Measurements from ENCODE around the gene GALK1. TPM values are rescaled to one million over a fixed set of nuclear protein-coding genes. Genes with fewer than 3 reads are reported as not detected.

Gene GALK1
- total and polyA plus RNA-seq, 9 of the 15 experiments (the other 6 are each of a cell fraction or from before 2014, with no cell fraction given), result 0.45 to 51.6 (median 17.4) TPM

GRCh38 chr17:75771334-75772281 is 6.6 kb upstream of the GALK1 start (continued):
- TF ChIP-seq ZBTB11 (CRISPR knock-in tag; IDR thresholded peaks at IDR 0.05) (peak in 1 of 3 experiments; percentile 29; a peak in 1 of 6 replicates), SUPT5H (IDR thresholded peaks at IDR 0.05) (no peak)

GRCh38 chr17:75769536-75769935 is 4.5 kb upstream of the GALK1 start:
- Histone ChIP-seq H3K27me3 (ENCODE audit: control insufficient read depth in 2 of 2, insufficient read depth in 2 of 2, low read length in 2 of 2) (no peaks in the 10 kb centered on the region), H3K4me1 (replicated peaks in 1 of 2; ENCODE audit: control insufficient read depth in 2 of 2, insufficient read depth in 2 of 2, low read length in 2 of 2) (peaks cover 3 to 20% of the 10 kb centered on the region in 2 experiments; a peak in 4 of 5 replicates), H4K20me1 (replicated peaks; ENCODE audit: control insufficient read depth, insufficient read depth, low read length) (0 out of 2 replicates have a peak, but pooled peaks cover under 1% of the 10 kb centered on the region), H3K4me3 (no peak overlapping the region), H3K36me3 (ENCODE audit: control insufficient read depth, insufficient read depth, low read length) (no peaks in the 10 kb centered on the region), H3K27ac (ENCODE audit: extremely low read depth, low read depth, low read length) (no peak overlapping the region), H3K79me2 (ENCODE audit: control insufficient read depth, insufficient read depth, low read length) (no peaks in the 10 kb centered on the region), H2AFZ (ENCODE audit: low read depth, low read length) (no peak overlapping the region), H3K9me1 (ENCODE audit: control insufficient read depth, insufficient read depth, low read length) (no peaks in the 10 kb centered on the region), H3K4me2 (ENCODE audit: insufficient read depth, low read length) (no peak overlapping the region), H3K9ac (ENCODE audit: insufficient read depth in 1 of 2, low read depth in 2 of 2, low read length in 2 of 2) (no peak overlapping the region), H3K9me3 (replicated peaks; ENCODE audit: control insufficient read depth, insufficient read depth, low read depth, low read length) (no peaks in the 10 kb centered on the region)
- WGBS (ENCODE audit: insufficient coverage, low coverage, missing lambda C conversion rate), result 21% methylated on average over 3 of the region's 3 CpGs
- no TSS peak for BruUV-seq (replicated peaks)
- ATAC-seq (no peak), FAIRE-seq (no peak), DNase-seq (ENCODE audit: extremely low read depth in 1 of 4, low spot score in 3 of 4) (no peak)
- ChIA-PET POLR2A (interaction anchor here (5.0 to 11.1 kb wide), 2 partner anchors 9 to 10 kb away, joined by 49 to 464 read pairs; partner anchors contain the start of gene GALK1), CTCF (ENCODE audit: low intra/inter-chr PET ratio) (no interaction called here)
- intact Hi-C loops (cut with micrococcal nuclease), result no loop called here
- in situ Hi-C loops (cut with MboI), result no loop called here
- TF ChIP-seq ESRRA (IDR thresholded peaks at IDR 0.05; ENCODE audit: borderline replicate concordance, low read depth) (peak; percentile 87), SNIP1 (IDR thresholded peaks at IDR 0.05; ENCODE audit: low read depth) (no peak)

Data from K562 (cell line).